Activated CD4-positive, alpha-beta T cell treated with anti-CD3 and anti-CD28 coated beads for 4 hours (primary cell): ENCODE results near the gene PPP4R4.
A peak's percentile ranks its signal among the peaks of the same experiment; 100 is the strongest.
"Not testable (repeated sequence)": the region's sequence is repeated elsewhere in the genome, so short reads cannot be mapped to it uniquely, and the experiment has no call there.

Experiments used
- DNase-seq, 2 donors: peaks; one replicate each; pipeline ENCODE4 v3.0.0-alpha.2; 2020

PPP4R4 gene

DNA sequence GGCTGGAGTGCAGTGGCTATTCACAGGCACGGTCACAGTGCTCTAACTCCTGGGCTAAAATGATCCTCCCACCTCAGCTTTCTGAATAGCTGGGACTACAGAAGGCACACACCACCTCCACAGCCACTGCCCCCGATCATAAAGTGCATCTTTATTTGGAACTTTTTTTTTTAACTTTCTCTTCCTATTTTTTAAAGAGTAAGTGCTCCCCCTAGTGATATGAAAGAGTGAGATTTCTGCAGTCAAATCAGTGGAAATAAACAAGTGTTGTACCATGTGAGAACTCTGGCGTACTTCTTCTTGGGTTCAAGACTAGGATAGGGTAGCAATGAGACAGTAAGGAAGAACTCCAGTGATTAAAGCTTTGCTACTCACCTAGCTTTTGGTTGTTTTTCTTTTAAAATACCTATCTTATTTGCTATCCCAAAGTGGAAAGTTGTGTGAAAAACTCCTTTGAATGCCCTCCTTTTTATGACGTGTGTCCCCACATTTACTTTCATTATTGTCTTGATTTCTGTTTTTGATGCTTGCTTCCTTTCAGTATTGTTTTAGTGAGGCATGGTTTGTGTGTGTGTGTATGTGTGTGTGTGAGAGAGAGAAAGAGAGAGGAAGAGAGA, 6.6 kb downstream of the PPP4R4 start:
- DNase-seq: peak in 1 of 2 donors; percentile 5

DNA sequence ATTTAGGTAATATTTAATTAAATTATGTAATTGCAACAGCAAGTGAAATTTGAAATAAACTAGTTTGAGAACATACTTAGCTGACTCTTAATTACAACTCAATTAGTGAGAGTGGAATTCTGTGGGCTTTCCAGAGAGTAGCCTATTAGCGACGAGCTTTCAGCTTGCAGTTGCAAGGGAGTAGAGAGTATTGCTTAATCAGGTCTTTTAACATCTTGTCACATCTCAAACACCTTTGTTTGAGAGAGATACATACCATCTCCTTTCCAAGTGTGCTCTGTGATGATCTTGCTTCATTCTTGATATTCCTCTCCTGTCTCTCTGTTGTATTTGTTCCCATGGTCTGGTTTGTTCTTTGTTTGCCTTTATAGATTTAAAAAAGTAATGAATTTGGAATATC, 7.7 kb downstream of the PPP4R4 start:
- DNase-seq: no peak

DNA sequence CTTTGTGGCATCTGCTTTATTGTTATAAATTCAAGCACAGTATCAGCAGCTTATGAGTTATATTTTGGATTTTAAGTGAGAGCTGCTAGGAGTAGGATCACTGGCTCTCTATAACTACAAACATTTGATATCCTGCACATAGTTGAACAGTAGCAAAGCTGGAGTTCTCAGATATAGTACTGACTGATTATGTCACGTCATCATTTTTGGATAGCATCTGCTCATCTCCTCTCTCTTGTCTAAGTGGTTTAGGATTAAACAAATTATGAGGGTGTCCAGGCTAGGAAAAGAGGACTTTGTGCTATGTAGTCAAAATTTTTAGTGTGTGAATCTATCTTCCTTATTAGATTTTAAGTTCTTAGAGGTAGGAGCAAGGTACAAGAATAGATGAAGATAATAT, 18.4 kb downstream of the PPP4R4 start:
- DNase-seq: no peak

DNA sequence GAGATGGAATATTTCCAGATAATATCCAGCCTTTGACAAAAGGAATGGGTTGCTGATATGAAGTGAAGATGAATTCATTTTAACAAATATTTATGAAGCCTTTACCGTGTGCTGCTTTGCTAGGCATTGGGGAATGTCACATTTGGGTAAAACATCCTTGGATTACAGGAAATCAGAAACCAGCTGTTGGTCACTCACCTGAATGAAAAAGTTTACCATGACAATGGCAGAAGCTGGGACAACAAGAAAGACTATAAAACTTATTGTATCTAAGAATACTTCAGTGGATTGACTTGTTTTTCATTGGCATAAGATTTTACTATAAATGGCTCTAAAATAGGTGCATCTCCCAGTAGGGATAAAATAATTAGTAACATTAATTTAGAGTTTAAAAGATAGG, 19.7 kb downstream of the PPP4R4 start:
- no peak for DNase-seq

DNA sequence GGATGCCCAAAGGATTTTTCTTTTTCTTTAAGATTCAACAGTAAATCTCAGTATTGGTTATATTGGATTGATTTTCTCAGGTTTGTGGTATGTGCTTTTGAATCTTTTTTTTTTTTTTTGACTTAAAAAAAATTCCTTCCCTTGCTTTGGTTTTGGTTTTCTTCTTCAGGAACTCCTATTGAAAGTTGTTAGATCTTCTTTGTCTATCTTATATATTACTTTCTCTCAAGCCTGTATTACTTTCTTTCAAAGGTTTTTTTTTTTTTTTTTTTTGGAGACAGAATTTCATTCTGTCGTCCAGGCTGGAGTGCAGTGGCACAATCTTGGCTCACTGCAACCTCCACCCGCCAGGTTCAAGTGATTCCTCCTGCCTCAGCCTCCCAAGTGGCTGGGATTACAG, 21.9 kb downstream of the PPP4R4 start:
- no peak for DNase-seq

DNA sequence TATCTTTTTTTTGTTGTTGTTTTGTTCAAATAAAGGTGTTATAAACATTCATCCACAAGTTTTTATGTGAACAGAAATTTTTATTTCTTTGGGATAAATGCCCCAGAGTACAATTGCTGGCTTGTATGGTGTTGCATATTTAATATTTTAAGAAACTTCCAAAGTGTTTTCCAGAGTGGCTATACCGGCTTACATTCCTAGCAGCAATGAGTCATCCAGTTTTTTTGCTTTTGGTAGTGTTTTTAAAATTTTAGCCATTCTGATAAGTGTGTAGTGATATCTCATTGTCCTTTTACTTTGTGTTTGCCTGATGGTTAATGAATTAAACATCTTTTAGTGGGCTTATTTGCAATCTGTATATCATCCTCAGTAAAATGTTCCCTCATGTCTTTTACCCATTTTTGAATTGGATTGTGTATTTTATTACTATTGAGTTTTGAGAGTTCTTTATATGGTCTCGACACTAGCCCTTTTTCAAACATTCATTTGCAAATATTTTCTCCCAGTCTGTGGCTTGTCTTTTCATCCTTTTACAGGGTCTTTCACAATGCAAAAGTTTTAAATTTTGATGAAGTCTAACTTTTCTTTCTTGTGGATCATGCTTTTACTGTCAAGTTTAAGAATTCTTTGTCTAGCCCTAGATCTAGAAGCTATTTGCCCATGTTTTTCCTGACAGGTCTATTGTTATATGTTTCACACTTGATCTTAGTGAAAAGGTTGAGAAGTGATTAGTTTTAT, 29.5 kb downstream of the PPP4R4 start:
- no peak for DNase-seq

DNA sequence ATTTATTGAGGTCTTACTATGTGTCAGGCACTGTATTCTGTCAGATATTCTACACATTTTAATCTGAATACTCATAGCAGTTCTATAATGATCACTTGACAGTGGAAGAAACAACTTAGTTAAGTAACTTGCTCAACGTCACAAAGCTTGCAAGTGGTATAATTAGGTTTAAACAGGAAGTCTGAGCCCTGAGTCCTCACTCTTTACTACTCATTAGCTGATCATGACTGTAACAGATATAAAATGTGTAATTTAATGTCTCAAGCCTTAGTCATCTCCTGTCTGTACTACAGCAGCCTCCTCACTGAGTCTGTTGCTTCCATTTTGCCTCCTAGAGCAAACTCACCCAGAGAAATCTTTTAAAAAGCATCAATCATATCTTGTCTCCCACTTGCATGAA, 38.9 kb downstream of the PPP4R4 start:
- DNase-seq: no peak

DNA sequence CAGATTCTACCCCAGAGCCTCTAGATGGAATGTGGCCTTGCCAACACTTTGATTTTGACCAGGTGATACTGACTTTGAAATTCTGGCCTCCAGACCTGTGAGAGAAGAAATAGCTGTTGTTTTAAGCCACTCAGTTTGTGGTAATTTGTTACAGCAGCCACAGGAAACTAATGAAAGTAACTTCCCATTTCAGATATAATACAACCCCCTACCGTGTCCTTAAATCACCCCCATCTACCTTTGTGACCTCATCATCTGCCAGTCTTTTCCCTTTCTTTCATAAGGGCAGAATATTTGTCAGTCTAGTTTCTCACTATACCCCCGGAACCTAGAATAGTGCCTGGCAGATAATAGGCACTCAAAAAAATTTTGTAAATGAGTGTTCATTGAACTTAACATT, 39.6 kb downstream of the PPP4R4 start:
- no peak for DNase-seq

DNA sequence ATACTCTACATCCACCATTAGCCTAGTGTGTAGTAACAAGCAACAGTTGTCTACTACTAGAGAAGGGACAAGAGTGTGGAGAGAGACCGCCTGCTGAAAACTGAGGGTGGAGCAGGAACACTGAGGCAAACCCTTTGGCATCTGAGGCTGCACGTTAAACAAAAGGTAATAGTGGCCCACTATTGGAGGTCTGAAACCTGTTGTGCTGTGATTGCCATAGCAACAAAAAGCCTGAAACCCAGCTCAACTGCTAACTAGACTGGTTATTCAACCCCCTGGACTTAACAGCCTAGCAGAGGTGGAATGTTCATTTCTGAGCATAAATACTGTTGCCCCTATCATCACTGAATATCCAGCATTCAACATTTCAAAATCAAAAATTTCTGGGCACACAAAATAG, 43.0 kb downstream of the PPP4R4 start:
- no peak for DNase-seq

DNA sequence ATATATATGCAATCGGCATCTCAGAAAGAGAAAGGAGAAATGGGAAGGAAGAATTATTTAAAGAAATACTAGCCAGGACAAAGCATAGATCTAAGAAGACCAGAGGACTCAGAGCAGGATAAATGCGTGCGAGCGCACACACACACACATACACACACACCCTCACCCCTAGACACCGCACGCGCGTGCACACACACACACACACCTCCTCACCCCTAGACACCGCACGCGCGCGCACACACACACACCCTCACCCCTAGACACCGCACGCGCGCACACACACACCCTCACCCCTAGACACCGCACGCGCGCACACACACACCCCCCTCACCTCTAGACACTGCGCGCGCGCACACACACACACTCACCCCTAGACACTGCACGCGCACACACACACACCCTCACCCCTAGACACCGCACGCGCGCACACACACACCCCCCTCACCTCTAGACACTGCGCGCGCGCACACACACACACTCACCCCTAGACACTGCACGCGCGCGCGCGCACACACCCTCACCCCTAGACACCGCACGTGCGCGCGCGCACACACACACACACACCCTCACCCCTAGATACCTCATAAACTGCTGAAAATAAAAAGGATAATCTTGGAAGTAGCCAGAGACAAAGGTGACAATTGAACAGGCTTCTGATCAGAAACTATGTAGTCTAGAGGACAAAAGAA, 44.2 kb downstream of the PPP4R4 start:
- DNase-seq: not testable (repeated sequence)

DNA sequence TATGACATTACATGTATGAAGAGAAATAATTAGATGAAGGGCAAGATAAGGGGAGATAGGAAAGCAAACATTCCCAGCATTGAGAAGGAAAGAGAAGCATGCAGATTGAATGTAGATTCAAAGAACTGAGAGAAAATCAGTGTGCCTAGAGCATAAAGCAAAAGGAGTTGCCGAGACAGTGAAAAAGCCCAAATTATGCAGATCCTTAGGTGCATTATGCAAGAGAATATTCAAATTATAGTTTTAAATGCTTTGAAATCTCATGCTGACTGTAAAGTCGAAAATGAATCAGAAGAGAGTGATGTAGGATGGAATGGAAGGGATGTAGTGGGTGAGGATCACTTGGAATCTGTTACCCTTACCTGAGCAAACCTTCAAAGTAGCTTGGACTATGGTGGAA, 49.9 kb downstream of the PPP4R4 start:
- DNase-seq: no peak

DNA sequence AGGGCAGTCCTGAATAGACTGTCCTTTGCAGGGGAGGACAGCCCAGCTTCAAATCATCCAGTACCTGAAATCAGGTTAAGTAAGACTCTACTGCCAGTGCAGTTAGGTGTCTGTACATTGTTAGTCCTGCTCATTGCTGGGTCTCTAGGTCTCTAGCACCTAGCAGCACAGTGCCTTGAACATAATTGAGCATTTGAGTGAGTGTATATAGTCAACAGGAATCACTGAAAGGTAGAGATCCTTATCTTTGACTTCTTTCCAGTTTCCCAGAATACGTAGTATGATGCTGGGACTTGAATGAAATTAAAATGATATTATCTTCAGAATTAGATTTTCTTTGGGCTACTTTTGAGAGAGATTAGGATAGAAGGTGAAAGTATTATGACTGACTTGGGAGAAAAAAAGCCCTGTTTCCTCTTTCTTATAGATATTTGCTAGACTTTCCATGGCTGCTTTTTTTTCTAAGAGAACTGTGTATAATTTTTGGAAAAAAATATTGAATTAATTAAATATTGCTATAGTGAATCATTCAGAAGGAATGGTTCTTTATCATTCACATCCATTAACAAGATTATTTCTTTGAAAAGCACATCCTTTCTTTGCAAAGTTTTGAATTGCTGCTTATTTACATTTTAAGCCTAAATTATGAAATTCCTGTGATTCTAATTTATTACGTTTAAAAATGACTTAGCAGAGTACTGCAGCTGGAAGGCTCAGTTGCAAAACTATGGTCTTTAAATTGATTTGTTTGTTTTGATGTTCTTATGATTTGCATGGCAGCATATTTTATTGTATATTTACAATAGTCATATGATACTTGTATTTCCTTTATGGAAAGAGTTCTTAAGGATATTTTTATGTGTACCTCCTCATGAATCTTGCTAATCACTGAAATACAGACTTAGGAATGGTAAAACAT, 51.6 kb downstream of the PPP4R4 start:
- no peak for DNase-seq

DNA sequence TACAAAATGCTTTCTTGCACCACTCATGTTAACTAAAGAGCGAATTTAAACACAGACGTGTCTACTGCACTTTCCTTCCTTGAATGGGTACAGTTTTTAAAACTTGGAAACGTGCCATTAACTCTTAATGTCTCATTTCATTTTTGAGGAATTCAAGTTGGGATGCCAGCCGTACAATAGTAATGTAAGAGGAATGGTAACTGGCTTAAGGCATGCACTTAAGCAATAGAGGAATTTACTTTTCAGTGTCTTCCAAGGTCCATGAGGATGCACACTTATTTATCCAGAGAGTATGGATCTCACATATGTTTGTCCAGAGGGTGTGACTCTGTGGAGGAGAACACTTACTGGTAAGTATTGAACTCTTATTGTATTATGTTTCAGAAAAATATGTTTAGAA, 52.9 kb downstream of the PPP4R4 start:
- DNase-seq: no peak

DNA sequence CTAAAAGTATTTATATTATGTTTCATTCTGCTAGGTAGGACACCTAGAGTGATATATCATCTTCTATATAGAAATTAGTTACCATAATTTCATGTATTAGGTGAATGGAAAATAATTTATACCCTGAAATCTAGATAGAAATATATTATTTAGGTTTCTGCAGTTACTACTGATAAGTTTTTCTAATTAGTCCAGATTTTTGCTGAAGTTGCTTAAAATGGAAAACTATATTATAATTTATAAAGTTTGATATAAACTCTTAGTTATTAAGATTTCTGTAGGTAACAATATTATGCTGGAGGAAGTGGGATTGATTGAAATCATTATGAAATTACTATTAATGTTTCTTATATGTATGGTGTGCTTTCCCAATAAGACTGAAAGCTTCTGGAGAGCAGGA, 62.9 kb downstream of the PPP4R4 start:
- DNase-seq: no peak

DNA sequence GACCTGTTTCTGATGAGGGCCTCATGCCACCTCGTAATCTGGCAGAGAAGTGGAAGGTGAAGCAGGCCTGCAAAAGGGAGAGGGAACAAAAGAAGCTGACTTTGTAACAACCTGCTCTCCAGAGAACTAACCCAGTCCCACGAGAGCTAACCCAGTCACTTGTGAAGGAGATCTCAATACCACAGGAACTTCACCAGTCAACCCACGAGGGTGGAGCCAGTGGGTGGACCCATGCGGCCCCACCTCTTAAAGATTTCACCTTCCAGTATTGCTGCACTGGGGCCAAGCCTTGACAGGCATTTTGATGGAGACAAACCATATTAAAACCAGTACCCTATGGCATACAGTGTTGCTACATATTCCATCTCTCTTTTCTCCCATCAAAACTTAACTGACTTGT, 63.9 kb downstream of the PPP4R4 start:
- DNase-seq: no peak

DNA sequence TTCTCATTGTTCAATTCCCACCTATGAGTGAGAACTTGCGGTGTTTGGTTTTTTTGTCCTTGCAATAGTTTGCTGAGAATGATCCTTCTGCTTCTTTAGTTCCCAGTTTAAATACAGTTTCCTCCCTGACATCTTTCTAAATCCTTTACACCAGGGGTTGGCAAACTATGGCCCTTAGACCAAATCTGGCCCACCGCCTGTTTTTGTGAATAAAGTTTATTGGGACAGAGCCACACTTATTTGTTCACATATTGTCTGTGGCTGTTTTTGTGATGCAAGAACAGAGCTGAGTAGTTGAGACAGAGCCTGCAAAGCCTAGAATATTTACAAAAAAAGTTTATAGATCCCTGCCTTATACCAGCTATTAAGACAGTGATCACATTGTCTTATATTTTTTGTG, 65.3 kb downstream of the PPP4R4 start:
- no peak for DNase-seq

DNA sequence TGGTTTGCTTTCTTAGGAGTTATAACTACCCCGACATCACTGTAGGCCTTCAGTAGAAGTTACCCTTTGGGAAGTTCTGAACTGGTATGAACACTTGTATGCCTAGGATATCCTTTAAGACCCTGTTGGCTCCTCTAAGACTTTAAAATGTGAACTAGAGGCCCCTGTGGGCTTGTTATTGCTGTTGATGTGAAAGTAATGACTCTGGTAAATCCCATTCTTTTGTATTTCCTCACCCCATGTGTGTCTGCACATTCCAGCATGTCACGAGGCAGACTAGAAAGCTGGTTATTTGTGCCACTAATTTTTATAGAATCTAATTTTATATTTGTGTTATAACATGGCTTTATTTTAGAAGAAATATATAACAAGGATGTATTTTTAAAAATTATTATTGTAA, 70.1 kb downstream of the PPP4R4 start:
- DNase-seq: no peak

DNA sequence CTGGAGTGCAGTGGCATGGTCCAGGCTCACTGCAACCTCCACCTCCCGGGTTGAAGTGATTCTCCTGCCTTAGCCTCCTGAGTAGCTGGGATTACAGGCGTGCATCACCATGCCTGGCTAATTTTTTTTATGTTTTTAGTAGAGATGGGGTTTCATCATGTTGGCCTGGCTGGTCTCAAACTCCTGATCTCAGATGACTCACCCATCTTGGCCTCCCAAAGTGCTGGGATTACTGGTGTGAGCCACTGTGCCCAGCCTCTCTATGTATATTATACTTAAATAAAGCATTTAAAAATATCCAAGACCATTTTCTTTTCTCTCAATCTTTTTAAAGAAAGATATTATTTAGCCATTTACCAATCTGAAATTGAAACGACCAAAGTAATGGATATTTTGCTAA, 90.1 kb downstream of the PPP4R4 start:
- not testable (repeated sequence) for DNase-seq

DNA sequence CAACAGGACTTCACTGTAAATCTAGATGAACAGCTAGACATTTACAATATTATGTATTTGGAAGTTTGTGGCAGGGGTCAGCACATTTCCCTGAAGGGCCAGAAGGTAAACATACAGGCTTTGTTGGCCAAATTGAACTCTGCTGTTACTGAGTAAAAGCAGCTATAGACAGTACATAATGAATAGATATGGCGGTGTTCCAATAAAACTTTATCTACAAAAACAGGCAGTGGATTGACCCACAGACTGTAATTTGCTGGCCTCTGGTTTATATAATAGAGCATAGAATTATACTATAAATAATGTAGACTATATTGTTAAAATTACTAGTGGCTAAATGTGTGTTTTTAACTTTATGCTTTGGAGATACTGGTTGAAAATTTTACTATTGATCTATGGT, 93.2 kb downstream of the PPP4R4 start:
- DNase-seq: no peak

DNA sequence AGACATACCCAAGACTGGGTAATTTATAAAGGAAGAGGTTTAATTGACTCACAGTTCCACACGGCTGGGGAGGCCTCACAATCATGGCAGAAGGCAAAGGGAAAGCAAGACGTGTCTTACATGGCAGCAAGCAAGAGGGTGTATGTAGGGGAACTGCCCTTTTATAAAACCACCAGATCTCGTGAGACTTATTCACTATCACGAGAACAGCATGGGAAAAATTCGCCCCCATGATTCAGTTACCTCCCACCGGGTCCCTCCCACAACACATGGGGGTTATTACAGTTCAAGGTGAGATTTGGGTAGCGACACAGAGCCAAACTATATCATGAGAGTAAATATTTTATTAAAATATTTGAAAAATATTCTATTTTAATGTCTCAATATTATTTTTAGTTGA, 94.5 kb downstream of the PPP4R4 start:
- DNase-seq: not testable (repeated sequence)

DNA sequence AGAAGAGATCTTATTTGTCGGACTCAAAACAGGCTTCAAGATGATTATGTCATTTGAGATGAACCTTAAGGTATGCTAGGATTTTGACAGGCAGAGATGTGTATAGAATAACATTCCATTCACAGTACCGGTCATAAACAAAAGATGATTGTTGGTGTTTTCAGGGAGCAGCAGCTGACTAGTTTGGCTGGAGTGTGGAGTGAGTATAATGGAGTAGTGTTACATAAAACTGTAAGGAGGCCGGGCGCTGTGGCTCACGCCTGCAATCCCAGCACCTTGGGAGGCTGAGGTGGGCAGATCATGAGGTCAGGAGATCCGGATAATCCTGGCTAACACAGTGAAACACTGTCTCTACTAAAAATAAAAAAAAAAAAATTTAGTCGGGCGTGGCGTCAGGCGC, 95.0 kb downstream of the PPP4R4 start:
- DNase-seq: no peak

DNA sequence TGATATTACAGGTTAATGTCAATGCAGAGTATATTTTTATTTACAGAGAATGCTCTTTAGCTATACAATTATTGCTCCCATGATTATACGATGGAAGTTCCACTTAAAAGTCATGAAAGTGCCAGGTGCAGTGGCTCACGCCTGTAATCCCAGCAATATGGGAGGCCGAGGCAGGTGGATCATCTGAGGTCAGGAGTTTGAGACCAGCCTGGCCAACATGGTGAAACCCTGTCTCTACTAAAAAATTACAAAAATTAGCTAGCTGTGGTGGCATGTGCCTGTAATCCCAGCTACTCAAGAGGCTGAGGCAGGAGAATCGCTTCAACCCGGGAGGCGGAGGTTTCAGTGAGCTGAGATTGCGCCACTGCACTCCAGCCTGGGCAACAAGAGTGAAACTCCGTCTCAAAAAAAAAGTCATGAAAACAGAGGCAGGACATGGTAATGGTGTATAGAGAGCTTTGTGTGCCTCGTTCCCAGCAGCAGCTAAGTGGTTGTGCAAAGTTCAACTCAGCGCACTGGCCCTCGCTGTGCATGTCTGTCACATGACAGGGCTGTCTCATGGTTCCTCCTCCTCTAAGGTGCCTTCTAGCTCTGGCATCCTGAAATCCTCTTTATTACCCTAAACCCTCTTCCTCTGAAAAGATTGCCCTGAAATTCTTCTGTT, 102.9 kb downstream of the PPP4R4 start:
- not testable (repeated sequence) for DNase-seq

DNA sequence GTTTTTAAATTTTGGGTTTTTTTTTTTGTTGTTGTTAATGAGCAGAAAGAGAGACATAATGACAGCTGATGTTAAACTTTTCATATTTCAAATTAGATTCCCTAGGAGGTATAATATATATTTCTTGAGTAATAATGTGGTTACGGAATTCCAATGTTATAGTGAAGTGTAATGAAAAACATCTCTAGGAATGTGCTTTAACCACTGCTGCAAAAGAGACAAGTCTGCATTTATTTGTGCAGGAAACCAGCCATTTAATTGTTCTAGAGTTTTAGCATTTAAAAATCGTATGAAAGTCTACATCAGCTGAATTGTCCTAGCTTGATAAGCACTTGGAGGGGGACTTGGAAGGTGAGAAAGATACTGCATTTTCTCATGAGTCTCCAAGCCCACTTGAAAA, 104.6 kb downstream of the PPP4R4 start:
- DNase-seq: no peak
